Prostate gland (tissue), 2 donors: ENCODE measurements around the gene CIRBP. TPM values are rescaled to one million over a fixed set of nuclear protein-coding genes. Genes with fewer than 3 reads are reported as not detected.

Experiments
- DNase-seq: peaks from one replicate; pipeline ENCODE4 v3.0.0-alpha.2; 2019; ENCODE audit warnings: low spot score
- H3K27ac ChIP-seq, 2 donors: fragments of 200-600 bp; sonication (generic); 2 replicates each; pipeline ENCODE4 v1.5.1; 2017 to 2019
- H3K27me3 ChIP-seq: fragments of 200-600 bp; sonication (generic); replicated peaks from 2 replicates; pipeline ENCODE4 v1.5.1; 2019; ENCODE audit not compliant: insufficient read depth
- H3K36me3 ChIP-seq, 2 donors: fragments of 200-600 bp; sonication (generic); 1 replicate in 1 of 2; 2 replicates in 1 of 2; pipeline versions ENCODE4 v1.5.1 to v1.8.1; 2017 to 2019
- H3K4me1 ChIP-seq: fragments of 200-600 bp; sonication (generic); replicated peaks from 2 replicates; pipeline ENCODE4 v1.5.1; 2019
- H3K4me3 ChIP-seq, 2 donors: fragments of 200-600 bp; sonication (generic); 2 replicates each; pipeline ENCODE4 v1.5.1; 2017 to 2019
- H3K9me3 ChIP-seq: fragments of 200-600 bp; sonication (generic); 2 replicates; pipeline ENCODE4 v1.5.1; 2017
- POLR2A ChIP-seq: fragments of 450-650 bp; IDR thresholded peaks from one replicate; pipeline ENCODE4 v1.6.1; 2016; ENCODE audit warnings: antibody characterized with exemption, mild to moderate bottlenecking
- POLR2AphosphoS5 ChIP-seq: sonication (generic); formaldehyde crosslinking; IDR thresholded peaks from one replicate; pipeline ENCODE4 v1.6.1; 2017; ENCODE audit warnings: antibody characterized with exemption
- WGBS: methylation state at CpG from one replicate; pipeline ENCODE4 v1.1.5; 2018; 5-methylcytosine and 5-hydroxymethylcytosine counted together
- intact Hi-C: fragments of 100-400 bp; cut with DNase I; formaldehyde crosslinking; loops from one replicate; pipeline ENCODE4 v1.14.2; 2022
- total RNA-seq, 2 donors: library from RNA; depleted of rRNA; stranded (reverse); fragments of >200 nt; gene quantifications; one replicate each; pipeline ENCODE4 v1.1.0, GENCODE V29; 2016
- TF ChIP-seq, protein P1 (sequence below), 4 experiments: fragments of 200-600 bp in 2 of 4; fragments of 450-650 bp in 2 of 4; sonication (generic) in 2 of 4; IDR thresholded peaks; 1 replicate in 3 of 4; 2 replicates in 1 of 4; pipeline ENCODE4 v1.5.1; 2016 to 2019; ENCODE audit warnings: antibody characterized with exemption in 4 of 4, mild to moderate bottlenecking in 2 of 4, moderate library complexity in 2 of 4

CIRBP gene
- total RNA-seq, 2 donors from 2014 or later, result 753 to 863 TPM

DNA sequence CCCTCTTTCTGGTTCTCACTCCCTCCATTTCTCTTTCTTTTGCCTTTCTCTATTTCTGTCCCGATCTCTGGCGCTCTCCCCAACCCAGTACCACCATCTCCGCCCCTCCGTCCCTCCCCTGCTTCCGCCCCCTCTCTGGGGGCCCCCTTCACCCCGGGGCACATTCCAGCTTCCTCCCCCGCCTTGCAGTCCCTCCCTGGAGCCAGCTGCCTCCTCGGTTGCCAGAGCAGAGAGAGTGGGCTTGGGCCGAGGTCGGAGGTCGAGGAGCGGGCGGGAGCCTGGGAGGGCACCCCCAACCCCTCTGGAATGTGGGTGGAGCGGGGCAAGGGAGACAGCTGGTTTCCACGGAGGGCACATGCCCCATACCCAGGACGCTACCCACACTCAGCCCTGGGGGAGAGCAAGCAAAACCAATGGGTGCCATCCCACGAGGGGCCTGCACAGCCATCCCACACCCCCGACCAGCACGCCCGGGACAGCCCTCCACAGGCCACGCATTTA is 6.5 kb upstream of the CIRBP start:
- TF ChIP-seq POLR2A (no peak), POLR2AphosphoS5 (no peak)
- TF ChIP-seq, protein P1, sequence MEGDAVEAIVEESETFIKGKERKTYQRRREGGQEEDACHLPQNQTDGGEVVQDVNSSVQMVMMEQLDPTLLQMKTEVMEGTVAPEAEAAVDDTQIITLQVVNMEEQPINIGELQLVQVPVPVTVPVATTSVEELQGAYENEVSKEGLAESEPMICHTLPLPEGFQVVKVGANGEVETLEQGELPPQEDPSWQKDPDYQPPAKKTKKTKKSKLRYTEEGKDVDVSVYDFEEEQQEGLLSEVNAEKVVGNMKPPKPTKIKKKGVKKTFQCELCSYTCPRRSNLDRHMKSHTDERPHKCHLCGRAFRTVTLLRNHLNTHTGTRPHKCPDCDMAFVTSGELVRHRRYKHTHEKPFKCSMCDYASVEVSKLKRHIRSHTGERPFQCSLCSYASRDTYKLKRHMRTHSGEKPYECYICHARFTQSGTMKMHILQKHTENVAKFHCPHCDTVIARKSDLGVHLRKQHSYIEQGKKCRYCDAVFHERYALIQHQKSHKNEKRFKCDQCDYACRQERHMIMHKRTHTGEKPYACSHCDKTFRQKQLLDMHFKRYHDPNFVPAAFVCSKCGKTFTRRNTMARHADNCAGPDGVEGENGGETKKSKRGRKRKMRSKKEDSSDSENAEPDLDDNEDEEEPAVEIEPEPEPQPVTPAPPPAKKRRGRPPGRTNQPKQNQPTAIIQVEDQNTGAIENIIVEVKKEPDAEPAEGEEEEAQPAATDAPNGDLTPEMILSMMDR (IDR thresholded peaks at IDR 0.05), result no peak
- WGBS, result 39% methylated on average over 21 of the region's 21 CpGs
- peaks cover 52% of the 10 kb centered on the region for H3K4me1 ChIP-seq
- DNase-seq, result no peak
- intact Hi-C loops, result no loop called here
- peak overlapping the region; percentile 89 to 100 for H3K27ac ChIP-seq
- H3K27me3 ChIP-seq, result no peaks in the 10 kb centered on the region
- no peak overlapping the region for H3K4me3 ChIP-seq
- no peaks in the 10 kb centered on the region for H3K36me3 ChIP-seq
- no peaks in the 10 kb centered on the region for H3K9me3 ChIP-seq

DNA sequence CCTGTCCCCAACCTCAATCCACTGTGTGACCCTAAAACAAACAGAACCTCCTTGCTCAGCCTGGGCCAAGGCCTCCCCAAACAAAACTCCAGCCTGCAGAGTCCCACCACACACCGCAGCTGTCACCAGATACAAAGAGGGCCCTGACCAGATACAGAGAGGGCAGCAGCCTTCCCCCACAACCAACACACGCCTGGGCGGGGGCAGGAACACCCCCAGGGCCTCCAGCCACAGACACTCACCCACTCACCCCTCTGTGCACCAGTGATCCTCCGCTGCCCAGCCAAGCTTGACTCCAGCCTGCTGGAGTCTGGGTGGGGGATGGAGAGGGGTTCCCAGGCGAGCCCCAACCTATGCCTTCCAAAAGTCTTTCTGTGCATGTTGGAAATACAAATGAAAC is 5.9 kb upstream of the CIRBP start:
- H3K27me3 ChIP-seq, result no peaks in the 10 kb centered on the region

DNA sequence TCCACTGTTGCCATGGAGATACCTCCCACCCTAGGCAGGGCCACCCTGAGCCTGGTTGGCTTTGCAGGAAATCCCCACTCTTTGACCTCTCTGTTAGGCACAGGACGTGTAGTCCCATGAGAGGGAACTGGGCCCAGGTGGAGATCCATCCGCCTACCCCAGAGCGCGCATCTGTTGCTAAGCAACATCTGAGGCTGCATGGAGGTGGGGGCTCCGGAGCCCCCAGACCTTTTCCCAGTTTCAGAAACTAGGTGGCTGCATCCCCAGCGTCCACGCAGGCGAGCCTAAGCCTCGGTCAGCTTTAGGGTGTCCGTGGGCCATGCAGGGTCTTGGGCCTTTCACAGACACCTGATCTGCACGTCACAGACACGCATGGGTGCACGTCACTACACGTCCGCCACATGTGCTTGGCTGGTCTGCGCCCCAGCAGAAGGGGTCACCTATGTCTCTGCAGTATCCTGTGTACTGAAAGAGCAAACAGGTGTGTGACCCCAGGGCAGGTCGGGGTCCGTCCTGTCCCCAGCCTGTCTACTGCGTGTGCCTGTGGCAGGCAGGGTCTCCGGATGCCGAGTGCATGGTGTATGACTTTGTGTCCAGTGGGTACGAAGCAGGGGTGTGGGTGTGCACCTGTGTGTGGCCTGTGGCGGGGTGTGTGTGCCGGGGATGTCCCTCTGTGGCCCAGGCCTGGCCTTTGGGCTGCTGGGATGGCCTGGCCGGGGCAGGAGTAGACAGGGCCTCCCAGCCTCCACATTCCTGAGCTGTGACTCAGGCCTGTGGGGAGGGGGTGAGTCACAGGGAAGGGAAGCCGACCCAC is 4.1 kb upstream of the CIRBP start:
- peak overlapping the region; percentile 82 to 88 for H3K27ac ChIP-seq
- no peaks in the 10 kb centered on the region for H3K36me3 ChIP-seq
- DNase-seq, result peak; percentile 23
- H3K27me3 ChIP-seq, result no peaks in the 10 kb centered on the region
- no peaks in the 10 kb centered on the region for H3K9me3 ChIP-seq
- H3K4me3 ChIP-seq, result no peak overlapping the region
- TF ChIP-seq, protein P1 (IDR thresholded peaks at IDR 0.05), result no peak
- TF ChIP-seq POLR2A (no peak), POLR2AphosphoS5 (peak; percentile 36)
- WGBS, result 75% methylated on average over 24 of the region's 26 CpGs
- peaks cover 40% of the 10 kb centered on the region for H3K4me1 ChIP-seq
- intact Hi-C loops, result no loop called here

More for the DNA sequence above, 5.9 kb upstream of the CIRBP start:
- no peaks in the 10 kb centered on the region for H3K9me3 ChIP-seq
- H3K27ac ChIP-seq, result peak overlapping the region; percentile 89 to 100
- no peak overlapping the region for H3K4me3 ChIP-seq
- TF ChIP-seq POLR2A (no peak), POLR2AphosphoS5 (no peak)
- TF ChIP-seq, protein P1 (IDR thresholded peaks at IDR 0.05), result no peak
- no peaks in the 10 kb centered on the region for H3K36me3 ChIP-seq
- WGBS, result 74% methylated on average over 5 of the region's 5 CpGs
- no peak for DNase-seq
- H3K4me1 ChIP-seq, result peaks cover 47% of the 10 kb centered on the region
- intact Hi-C loops, result no loop called here

DNA sequence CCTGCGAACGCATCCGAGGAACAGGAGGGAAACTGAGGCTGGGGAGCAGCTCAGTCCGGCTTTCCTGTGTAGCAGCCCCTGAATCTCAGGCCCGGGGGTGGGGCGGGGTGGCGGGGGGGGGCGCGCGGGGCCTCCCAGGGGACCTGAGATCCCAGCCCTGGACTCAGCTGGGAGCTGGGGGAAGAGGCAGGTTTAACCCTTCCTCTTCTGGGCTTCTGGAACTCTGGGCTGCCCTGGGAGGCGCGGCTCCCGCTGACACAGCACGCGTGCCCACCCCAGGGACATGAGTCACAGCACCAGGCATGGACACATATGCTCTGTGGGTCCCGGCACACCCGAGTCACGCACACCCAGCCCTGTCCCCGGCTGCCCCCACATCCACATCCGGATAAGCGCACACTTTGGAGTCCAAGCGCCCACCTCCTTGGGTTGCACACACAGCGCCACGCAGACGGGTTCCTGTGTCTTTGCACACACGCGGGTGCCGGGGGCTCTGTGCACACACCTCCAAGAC is 3.5 kb upstream of the CIRBP start:
- no peaks in the 10 kb centered on the region for H3K9me3 ChIP-seq
- H3K27me3 ChIP-seq, result no peaks in the 10 kb centered on the region
- TF ChIP-seq POLR2A (no peak), POLR2AphosphoS5 (no peak)
- TF ChIP-seq, protein P1 (IDR thresholded peaks at IDR 0.05), result no peak
- H3K27ac ChIP-seq, result peak overlapping the region; percentile 82 to 88
- intact Hi-C loops, result loop anchor here (1.0 kb wide), 1 partner anchor 21 kb away; no protein-coding TSS in a partner anchor
- H3K4me3 ChIP-seq, result peak overlapping the region; percentile 29 to 51
- WGBS, result 18% methylated on average over 15 of the region's 28 CpGs
- DNase-seq, result peak; percentile 38
- H3K4me1 ChIP-seq, result peaks cover 39% of the 10 kb centered on the region
- no peaks in the 10 kb centered on the region for H3K36me3 ChIP-seq
